Gastrocnemius medialis (tissue), 4 donors: ENCODE data around the gene DMRTB1.

Experiments used
- POLR2A ChIP-seq, 2 donors: fragments of 450-650 bp; IDR thresholded peaks; one replicate each; pipeline ENCODE4 v1.6.1; 2017; ENCODE audit warnings: antibody characterized with exemption in 2 of 2, mild to moderate bottlenecking in 2 of 2, moderate library complexity in 2 of 2
- TF ChIP-seq, protein P1 (sequence below), 5 experiments: fragments of 450-650 bp in 3 of 5; fragments of 200-600 bp in 2 of 5; sonication (generic) in 2 of 5; IDR thresholded peaks in 4 of 5; conservative IDR thresholded peaks in 1 of 5; 1 replicate in 4 of 5; 2 replicates in 1 of 5; pipeline ENCODE4 v1.5.1; 2016 to 2019; ENCODE audit warnings: antibody characterized with exemption in 5 of 5, mild to moderate bottlenecking in 3 of 5, moderate library complexity in 3 of 5

DNA sequence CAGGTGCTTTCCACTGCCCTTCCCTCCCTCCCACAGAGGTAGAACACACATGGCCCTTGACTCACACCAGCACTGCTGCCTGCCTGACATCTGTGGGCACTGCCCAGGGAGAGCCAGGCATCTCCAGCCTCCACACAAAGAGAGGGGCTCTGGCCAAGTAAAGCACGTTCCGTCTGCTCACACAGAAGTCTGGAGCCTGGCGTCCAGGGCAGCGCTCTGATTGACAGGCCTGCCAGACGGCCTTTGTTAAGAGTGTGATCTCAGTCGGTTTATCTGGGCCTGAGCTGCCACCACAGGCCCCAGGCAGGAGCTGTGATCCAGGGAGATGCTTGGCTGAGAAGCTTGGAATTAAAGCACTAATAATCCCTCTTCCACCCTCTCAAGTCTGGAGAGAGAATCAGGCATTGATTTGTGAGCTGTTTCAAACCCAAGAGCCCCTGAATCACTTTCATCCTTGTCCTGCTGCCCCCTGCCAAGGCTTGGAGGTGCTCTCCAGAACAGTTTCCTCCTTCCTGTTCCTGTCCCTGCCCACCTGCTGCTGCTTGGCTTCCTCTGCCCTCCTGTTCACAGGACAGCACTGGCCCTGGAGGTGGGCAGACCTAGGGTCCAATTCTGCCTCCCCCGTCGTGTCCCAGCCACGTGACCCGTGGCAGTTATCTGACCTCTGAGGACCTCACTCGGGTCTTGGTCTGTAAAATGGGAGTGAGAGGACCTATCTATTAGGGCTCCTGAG lies 3.7 kb downstream of the DMRTB1 start:
- TF ChIP-seq, protein P1, sequence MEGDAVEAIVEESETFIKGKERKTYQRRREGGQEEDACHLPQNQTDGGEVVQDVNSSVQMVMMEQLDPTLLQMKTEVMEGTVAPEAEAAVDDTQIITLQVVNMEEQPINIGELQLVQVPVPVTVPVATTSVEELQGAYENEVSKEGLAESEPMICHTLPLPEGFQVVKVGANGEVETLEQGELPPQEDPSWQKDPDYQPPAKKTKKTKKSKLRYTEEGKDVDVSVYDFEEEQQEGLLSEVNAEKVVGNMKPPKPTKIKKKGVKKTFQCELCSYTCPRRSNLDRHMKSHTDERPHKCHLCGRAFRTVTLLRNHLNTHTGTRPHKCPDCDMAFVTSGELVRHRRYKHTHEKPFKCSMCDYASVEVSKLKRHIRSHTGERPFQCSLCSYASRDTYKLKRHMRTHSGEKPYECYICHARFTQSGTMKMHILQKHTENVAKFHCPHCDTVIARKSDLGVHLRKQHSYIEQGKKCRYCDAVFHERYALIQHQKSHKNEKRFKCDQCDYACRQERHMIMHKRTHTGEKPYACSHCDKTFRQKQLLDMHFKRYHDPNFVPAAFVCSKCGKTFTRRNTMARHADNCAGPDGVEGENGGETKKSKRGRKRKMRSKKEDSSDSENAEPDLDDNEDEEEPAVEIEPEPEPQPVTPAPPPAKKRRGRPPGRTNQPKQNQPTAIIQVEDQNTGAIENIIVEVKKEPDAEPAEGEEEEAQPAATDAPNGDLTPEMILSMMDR (IDR thresholded peaks at IDR 0.05 in 4 of 5, conservative IDR thresholded peaks at IDR 0.05 in 1 of 5): no peak
- no peak for TF ChIP-seq POLR2A (IDR thresholded peaks at IDR 0.05)
